Measurements from ENCODE around the gene DEPDC4. TPM values are rescaled to one million over a fixed set of nuclear protein-coding genes. Genes with fewer than 3 reads are reported as not detected.
A peak's percentile ranks its signal among the peaks of the same experiment; 100 is the strongest.

Gene DEPDC4
- total and polyA plus RNA-seq, 2 experiments from 2014 or later, result 2.2 to 9.4 TPM

GRCh38 chr12:100279159-100279558, 12.3 kb upstream of the DEPDC4 start:
- ATAC-seq (peak; percentile 94), DNase-seq (ENCODE audit: low spot score) (peak; percentile 34)
- H2AFZ ChIP-seq, result no peak overlapping the region
- no peak overlapping the region for H3K4me3 ChIP-seq
- TF ChIP-seq CREB1 (CRISPR knock-in tag; IDR thresholded peaks at IDR 0.05; ENCODE audit: low read depth), result no peak
- no peak; a peak in 1 of 4 replicates for TF ChIP-seq CTCF (conservative IDR thresholded peaks at IDR 0.05; ENCODE audit: low read depth in 2 of 2)
- TF ChIP-seq JUNB (IDR thresholded peaks at IDR 0.05; ENCODE audit: unreplicated experiment), result no peak
- no peak for TF ChIP-seq EZH2phosphoT487 (IDR thresholded peaks at IDR 0.05; ENCODE audit: unreplicated experiment)
- no peak for TF ChIP-seq ZNF462 (CRISPR knock-in tag; IDR thresholded peaks at IDR 0.05)
- TF ChIP-seq ZNF331 (CRISPR knock-in tag; IDR thresholded peaks at IDR 0.05; ENCODE audit: low read depth), result no peak
- no peak for TF ChIP-seq POLR2AphosphoS5 (IDR thresholded peaks at IDR 0.05; ENCODE audit: low read depth)
- TF ChIP-seq REST (IDR thresholded peaks at IDR 0.05; ENCODE audit: unreplicated experiment), result no peak
- no peak for TF ChIP-seq STAT1 (IDR thresholded peaks at IDR 0.05; ENCODE audit: unreplicated experiment)
- no peak for TF ChIP-seq ZNF114 (CRISPR knock-in tag; IDR thresholded peaks at IDR 0.05)
- no peak for TF ChIP-seq EZH2 (IDR thresholded peaks at IDR 0.05; ENCODE audit: low read depth, unreplicated experiment)
- TF ChIP-seq ETS1 (IDR thresholded peaks at IDR 0.05), result no peak
- no peak for TF ChIP-seq NANOG (IDR thresholded peaks at IDR 0.05; ENCODE audit: borderline replicate concordance)
- no peak overlapping the region for H3K27ac Mint-ChIP-seq
- peaks cover 5% of the 10 kb centered on the region; the same call in 2 of the 3 replicates for H3K36me3 Mint-ChIP-seq (ENCODE audit: low read depth)
- H3K4me1 Mint-ChIP-seq, result peaks cover 18% of the 10 kb centered on the region
- peaks cover 18% of the 10 kb centered on the region; the same call in 1 of the 2 replicates for H4K20me1 ChIP-seq (replicated peaks; ENCODE audit: insufficient read depth)
- H3K79me2 ChIP-seq (replicated peaks; ENCODE audit: insufficient read depth), result peaks cover 91% of the 10 kb centered on the region
- H3K36me3 ChIP-seq (ENCODE audit: insufficient read depth), result no peaks in the 10 kb centered on the region
- H3K4me2 ChIP-seq, result peak overlapping the region; percentile 33; the same call in 1 of the 2 replicates
- H3K27me3 ChIP-seq (ENCODE audit: insufficient read depth), result no peaks in the 10 kb centered on the region
- H3K27me3 Mint-ChIP-seq (ENCODE audit: insufficient read depth, low read depth, poor library complexity), result no peaks in the 10 kb centered on the region
- peak overlapping the region; percentile 5 for H3K27ac ChIP-seq (ENCODE audit: low read depth)
- H3F3A ChIP-seq (replicated peaks; ENCODE audit: low read depth), result no peaks in the 10 kb centered on the region
- no peaks in the 10 kb centered on the region for H3K9me3 Mint-ChIP-seq
- no peak overlapping the region for H3K4me3 Mint-ChIP-seq
- H3K4me1 ChIP-seq (ENCODE audit: insufficient read depth), result peaks cover 9% of the 10 kb centered on the region; the same call in 1 of the 2 replicates
- H3K9me2 ChIP-seq (ENCODE audit: insufficient read depth), result no peaks in the 10 kb centered on the region
